Measurements from ENCODE around the gene ANK3.

- TF ChIP-seq ZBTB49 (tag by site-specific recombination; IDR thresholded peaks at IDR 0.05; ENCODE audit: low read depth): no peak
- no peak for TF ChIP-seq ZNF558 (tag by site-specific recombination; IDR thresholded peaks at IDR 0.05)
- no peak for TF ChIP-seq ZFHX2 (tag by site-specific recombination; conservative IDR thresholded peaks at IDR 0.05)
- TF ChIP-seq, protein P1, sequence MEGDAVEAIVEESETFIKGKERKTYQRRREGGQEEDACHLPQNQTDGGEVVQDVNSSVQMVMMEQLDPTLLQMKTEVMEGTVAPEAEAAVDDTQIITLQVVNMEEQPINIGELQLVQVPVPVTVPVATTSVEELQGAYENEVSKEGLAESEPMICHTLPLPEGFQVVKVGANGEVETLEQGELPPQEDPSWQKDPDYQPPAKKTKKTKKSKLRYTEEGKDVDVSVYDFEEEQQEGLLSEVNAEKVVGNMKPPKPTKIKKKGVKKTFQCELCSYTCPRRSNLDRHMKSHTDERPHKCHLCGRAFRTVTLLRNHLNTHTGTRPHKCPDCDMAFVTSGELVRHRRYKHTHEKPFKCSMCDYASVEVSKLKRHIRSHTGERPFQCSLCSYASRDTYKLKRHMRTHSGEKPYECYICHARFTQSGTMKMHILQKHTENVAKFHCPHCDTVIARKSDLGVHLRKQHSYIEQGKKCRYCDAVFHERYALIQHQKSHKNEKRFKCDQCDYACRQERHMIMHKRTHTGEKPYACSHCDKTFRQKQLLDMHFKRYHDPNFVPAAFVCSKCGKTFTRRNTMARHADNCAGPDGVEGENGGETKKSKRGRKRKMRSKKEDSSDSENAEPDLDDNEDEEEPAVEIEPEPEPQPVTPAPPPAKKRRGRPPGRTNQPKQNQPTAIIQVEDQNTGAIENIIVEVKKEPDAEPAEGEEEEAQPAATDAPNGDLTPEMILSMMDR (tag by site-specific recombination; IDR thresholded peaks at IDR 0.05): no peak
Measured at GRCh38 chr10:60073781-60074656, 315.7 kb downstream of the ANK3 start.
